GM23338 (cell line): Measurements from ENCODE around the gene TAAR6. TPM values are rescaled to one million over a fixed set of nuclear protein-coding genes. Genes with fewer than 3 reads are reported as not detected.
"Not testable (repeated sequence)": the region's sequence is repeated elsewhere in the genome, so short reads cannot be mapped to it uniquely, and the experiment has no call there.

Experiments used
- ATAC-seq: fragments of 200-7000 bp; cut with Tn5 transposase; 3 replicates; pipeline ENCODE4 v1.9.1; 2020
- DNase-seq: peaks from one replicate; pipeline ENCODE4 v3.0.0-alpha.2; 2015; ENCODE audit warnings: low spot score
- H2AFZ ChIP-seq: fragments of 200-600 bp; sonication (generic); 2 replicates; pipeline ENCODE4 v1.8.0; 2016; ENCODE audit warnings: antibody characterized with exemption, mild to moderate bottlenecking, moderate library complexity
- H3F3A ChIP-seq: fragments of 200-600 bp; sonication (generic); replicated peaks from 2 replicates; pipeline ENCODE4 v1.8.0; 2017; ENCODE audit warnings: antibody characterized with exemption, mixed run types, low read depth
- H3K27ac ChIP-seq: fragments of 200-600 bp; sonication (generic); 2 replicates; pipeline ENCODE4 v1.6.1; 2016; ENCODE audit warnings: low read depth
- H3K27me3 ChIP-seq: fragments of 200-600 bp; sonication (generic); 2 replicates; pipeline ENCODE4 v1.8.0; 2016; ENCODE audit warnings: mild to moderate bottlenecking, mixed run types, moderate library complexity; ENCODE audit not compliant: insufficient read depth
- H3K36me3 ChIP-seq: fragments of 200-600 bp; sonication (generic); 2 replicates; pipeline ENCODE4 v1.8.0; 2016; ENCODE audit warnings: mild to moderate bottlenecking; ENCODE audit not compliant: insufficient read depth
- H3K4me1 ChIP-seq: fragments of 200-600 bp; sonication (generic); 2 replicates; pipeline ENCODE4 v1.8.0; 2016; ENCODE audit warnings: mild to moderate bottlenecking, moderate library complexity; ENCODE audit not compliant: insufficient read depth
- H3K4me2 ChIP-seq: fragments of 200-600 bp; sonication (generic); 2 replicates; pipeline ENCODE4 v1.7.1; 2017; ENCODE audit warnings: mixed run types
- H3K4me3 ChIP-seq: fragments of 200-600 bp; sonication (generic); 2 replicates; pipeline ENCODE4 v1.6.1; 2016; ENCODE audit warnings: mixed run types
- H3K79me2 ChIP-seq: fragments of 200-600 bp; sonication (generic); replicated peaks from 2 replicates; pipeline ENCODE4 v1.8.0; 2017; ENCODE audit warnings: mild to moderate bottlenecking; ENCODE audit not compliant: insufficient read depth
- H3K9me2 ChIP-seq: fragments of 200-600 bp; sonication (generic); 2 replicates; pipeline ENCODE4 v1.8.0; 2017; ENCODE audit not compliant: insufficient read depth
- H4K20me1 ChIP-seq: fragments of 200-600 bp; sonication (generic); replicated peaks from 2 replicates; pipeline ENCODE4 v1.8.0; 2017; ENCODE audit warnings: mild to moderate bottlenecking; ENCODE audit not compliant: insufficient read depth
- H3K27ac Mint-ChIP-seq: 2 replicates; pipeline ENCODE4 v1.8.0; 2020; ENCODE audit warnings: inconsistent platforms, mild to moderate bottlenecking, moderate library complexity, mixed read lengths
- H3K27me3 Mint-ChIP-seq: 3 replicates; pipeline ENCODE4 v1.8.0; 2022; ENCODE audit warnings: low read depth, mild to moderate bottlenecking, moderate library complexity, mixed read lengths, inconsistent platforms; ENCODE audit not compliant: insufficient read depth, poor library complexity
- H3K36me3 Mint-ChIP-seq: 3 replicates; pipeline ENCODE4 v1.8.0; 2021; ENCODE audit warnings: low read depth, mild to moderate bottlenecking, inconsistent platforms, moderate library complexity, mixed read lengths
- H3K4me1 Mint-ChIP-seq: 3 replicates; pipeline ENCODE4 v1.8.0; 2020; ENCODE audit warnings: mild to moderate bottlenecking, inconsistent platforms, mixed read lengths
- H3K4me3 Mint-ChIP-seq: 3 replicates; pipeline ENCODE4 v1.8.0; 2021; ENCODE audit warnings: moderate library complexity, mild to moderate bottlenecking, inconsistent platforms, mixed read lengths
- H3K9me3 Mint-ChIP-seq: 3 replicates; pipeline ENCODE4 v1.8.0; 2020; ENCODE audit warnings: moderate library complexity, mild to moderate bottlenecking, inconsistent platforms, mixed read lengths
- CREB1 ChIP-seq: fragments of 250-450 bp; sonication (Bioruptor Pico); IDR thresholded peaks from 2 replicates; pipeline ENCODE4 v1.5.0; 2020; ENCODE audit warnings: low read depth, mild to moderate bottlenecking, moderate library complexity
- EZH2 ChIP-seq: fragments of 200-600 bp; sonication (generic); IDR thresholded peaks from one replicate; pipeline ENCODE4 v1.8.0; 2017; ENCODE audit warnings: antibody characterized with exemption, mild to moderate bottlenecking, low read depth; ENCODE audit not compliant: unreplicated experiment
- EZH2phosphoT487 ChIP-seq: fragments of 200-600 bp; sonication (generic); IDR thresholded peaks from one replicate; pipeline ENCODE4 v1.8.1; 2018; ENCODE audit warnings: antibody characterized with exemption; ENCODE audit not compliant: unreplicated experiment
- JUNB ChIP-seq: IDR thresholded peaks from one replicate; pipeline ENCODE4 v1.6.1; 2016; ENCODE audit warnings: antibody characterized with exemption; ENCODE audit not compliant: unreplicated experiment
- NANOG ChIP-seq: IDR thresholded peaks from 2 replicates; pipeline ENCODE4 v1.6.1; 2016; ENCODE audit warnings: antibody characterized with exemption, borderline replicate concordance
- ZNF114 ChIP-seq: fragments of 250-450 bp; sonication (Bioruptor Pico); IDR thresholded peaks from 2 replicates; pipeline ENCODE4 v1.5.0; 2020; ENCODE audit warnings: mild to moderate bottlenecking, moderate library complexity
- ZNF331 ChIP-seq: fragments of 250-450 bp; sonication (Bioruptor Pico); IDR thresholded peaks from 2 replicates; pipeline ENCODE4 v1.5.0; 2020; ENCODE audit warnings: low read depth, mild to moderate bottlenecking, moderate library complexity
- ZNF462 ChIP-seq: fragments of 250-450 bp; sonication (Bioruptor Pico); IDR thresholded peaks from 2 replicates; pipeline ENCODE4 v1.5.0; 2020; ENCODE audit warnings: mild to moderate bottlenecking, moderate library complexity
- polyA plus RNA-seq: library from polyadenylated mRNA; unstranded; fragments of >200 nt; fragmentation: Nextera tagmentation; extraction: Ambion mirVana; gene quantifications from 2 replicates; pipeline ENCODE4 v1.2.1, GENCODE V29; 2016
- total RNA-seq: library from RNA; depleted of rRNA; stranded (reverse); fragments of >200 nt; shearing (Covaris generic); gene quantifications from 2 replicates; pipeline ENCODE4 v1.2.3, GENCODE V29; 2014
- TF ChIP-seq, protein P1 (sequence below), 2 experiments: fragments of 200-600 bp in 1 of 2; sonication (generic) in 1 of 2; conservative IDR thresholded peaks; 2 replicates each; pipeline versions ENCODE4 v1.5.1 to v1.6.1; 2016 to 2017; ENCODE audit warnings: antibody characterized with exemption in 2 of 2, low read depth in 2 of 2, mild to moderate bottlenecking in 2 of 2, moderate library complexity in 1 of 2

The TAAR6 gene
- total and polyA plus RNA-seq, 2 experiments from 2014 or later = not detected

DNA sequence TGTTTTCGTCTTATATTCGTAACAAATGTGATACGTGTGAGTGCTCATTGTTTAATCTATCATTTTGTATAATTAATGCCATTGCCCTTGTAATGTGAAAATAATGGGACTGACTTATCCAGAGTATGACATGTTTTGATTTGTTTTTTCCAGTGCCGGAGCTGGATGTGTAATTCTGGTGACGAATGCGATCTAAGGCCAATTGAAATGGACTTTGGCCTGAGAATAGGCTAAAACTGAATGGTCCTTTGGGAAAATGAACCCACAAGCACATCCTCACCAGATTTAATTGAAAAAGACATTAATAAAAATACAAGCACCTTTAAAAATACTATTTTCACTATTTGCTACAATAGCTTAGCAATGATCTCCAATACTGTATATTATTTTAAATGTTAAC, 26.1 kb downstream of the TAAR6 start (continued):
- TF ChIP-seq ZNF462 (CRISPR knock-in tag) (no peak), JUNB (no peak), ZNF331 (CRISPR knock-in tag) (no peak), EZH2phosphoT487 (no peak), NANOG (no peak), EZH2 (no peak), CREB1 (CRISPR knock-in tag) (no peak)
- TF ChIP-seq, protein P1, sequence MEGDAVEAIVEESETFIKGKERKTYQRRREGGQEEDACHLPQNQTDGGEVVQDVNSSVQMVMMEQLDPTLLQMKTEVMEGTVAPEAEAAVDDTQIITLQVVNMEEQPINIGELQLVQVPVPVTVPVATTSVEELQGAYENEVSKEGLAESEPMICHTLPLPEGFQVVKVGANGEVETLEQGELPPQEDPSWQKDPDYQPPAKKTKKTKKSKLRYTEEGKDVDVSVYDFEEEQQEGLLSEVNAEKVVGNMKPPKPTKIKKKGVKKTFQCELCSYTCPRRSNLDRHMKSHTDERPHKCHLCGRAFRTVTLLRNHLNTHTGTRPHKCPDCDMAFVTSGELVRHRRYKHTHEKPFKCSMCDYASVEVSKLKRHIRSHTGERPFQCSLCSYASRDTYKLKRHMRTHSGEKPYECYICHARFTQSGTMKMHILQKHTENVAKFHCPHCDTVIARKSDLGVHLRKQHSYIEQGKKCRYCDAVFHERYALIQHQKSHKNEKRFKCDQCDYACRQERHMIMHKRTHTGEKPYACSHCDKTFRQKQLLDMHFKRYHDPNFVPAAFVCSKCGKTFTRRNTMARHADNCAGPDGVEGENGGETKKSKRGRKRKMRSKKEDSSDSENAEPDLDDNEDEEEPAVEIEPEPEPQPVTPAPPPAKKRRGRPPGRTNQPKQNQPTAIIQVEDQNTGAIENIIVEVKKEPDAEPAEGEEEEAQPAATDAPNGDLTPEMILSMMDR (conservative IDR thresholded peaks at IDR 0.05; ENCODE audit: low read depth in 2 of 2) = no peak

GRCh38 chr6:132598473-132598872, 28.4 kb downstream of the TAAR6 start:
- H3K9me3 Mint-ChIP-seq = no peaks in the 10 kb centered on the region; the same call in 2 of the 3 replicates
- Histone ChIP-seq H3F3A (no peaks in the 10 kb centered on the region), H3K36me3 (no peaks in the 10 kb centered on the region), H3K27me3 (no peaks in the 10 kb centered on the region), H3K4me3 (no peak overlapping the region), H3K79me2 (no peaks in the 10 kb centered on the region), H3K4me1 (no peaks in the 10 kb centered on the region), H3K9me2 (no peaks in the 10 kb centered on the region), H3K4me2 (no peak overlapping the region), H4K20me1 (no peaks in the 10 kb centered on the region), H3K27ac (no peak overlapping the region), H2AFZ (peak overlapping the region; percentile 88)
- no peaks in the 10 kb centered on the region for H3K27me3 Mint-ChIP-seq
- H3K36me3 Mint-ChIP-seq = no peaks in the 10 kb centered on the region
- DNase-seq (peak; percentile 69), ATAC-seq (peak; percentile 100)
- H3K27ac Mint-ChIP-seq = no peak overlapping the region
- peaks cover 2% of the 10 kb centered on the region; the same call in 1 of the 3 replicates for H3K4me1 Mint-ChIP-seq
- H3K4me3 Mint-ChIP-seq = no peak overlapping the region
- no peak for TF ChIP-seq ZNF114 (CRISPR knock-in tag)
- TF ChIP-seq, protein P1 (conservative IDR thresholded peaks at IDR 0.05; ENCODE audit: low read depth in 2 of 2) = peak; percentile 63 to 74

DNA sequence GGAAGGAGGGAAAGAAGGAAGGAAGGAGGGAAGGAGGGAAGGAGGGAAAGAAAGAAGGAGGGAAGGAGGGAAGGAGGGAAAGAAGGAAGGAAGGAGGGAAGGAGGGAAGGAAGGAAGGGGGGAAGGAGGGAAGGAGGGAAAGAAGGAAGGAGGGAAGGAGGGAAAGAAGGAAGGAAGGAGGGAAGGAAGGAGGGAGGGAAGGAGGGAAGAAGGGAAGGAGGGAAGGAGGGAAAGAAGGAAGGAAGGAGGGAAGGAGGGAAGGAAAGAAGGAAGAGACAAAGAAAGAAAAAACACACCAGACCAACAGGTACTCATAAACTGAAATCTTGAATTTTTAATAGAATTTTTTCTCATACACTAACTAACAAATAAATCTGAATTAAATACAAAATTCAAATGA, 30.8 kb downstream of the TAAR6 start:
- H3K27ac Mint-ChIP-seq, H3K27me3 Mint-ChIP-seq, H3K27ac ChIP-seq, H3K79me2 ChIP-seq, ATAC-seq, H3K4me1 ChIP-seq, H4K20me1 ChIP-seq, H3K27me3 ChIP-seq, H2AFZ ChIP-seq, H3K4me3 Mint-ChIP-seq, H3K36me3 Mint-ChIP-seq, H3K4me1 Mint-ChIP-seq, DNase-seq, H3F3A ChIP-seq, H3K36me3 ChIP-seq, H3K9me2 ChIP-seq, H3K4me2 ChIP-seq, H3K9me3 Mint-ChIP-seq, H3K4me3 ChIP-seq: not testable (repeated sequence)
